Measurements from ENCODE around the gene DHRS3. TPM values are rescaled to one million over a fixed set of nuclear protein-coding genes. Genes with fewer than 3 reads are reported as not detected.

Gene DHRS3, protein sequence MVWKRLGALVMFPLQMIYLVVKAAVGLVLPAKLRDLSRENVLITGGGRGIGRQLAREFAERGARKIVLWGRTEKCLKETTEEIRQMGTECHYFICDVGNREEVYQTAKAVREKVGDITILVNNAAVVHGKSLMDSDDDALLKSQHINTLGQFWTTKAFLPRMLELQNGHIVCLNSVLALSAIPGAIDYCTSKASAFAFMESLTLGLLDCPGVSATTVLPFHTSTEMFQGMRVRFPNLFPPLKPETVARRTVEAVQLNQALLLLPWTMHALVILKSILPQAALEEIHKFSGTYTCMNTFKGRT
- total RNA-seq (2021; fragmentation: NEBNext Ultra II Directional; extraction: Animal tissue kit (Norgen Biotek cat#: 25700)), result 10 to 100 TPM in 4 of 6 experiments, 1 to 10 TPM in 2; 6.0 to 29.1 (median 27.1) TPM
- long read RNA-seq, transcript DHRS3-204 (6 exons, 1,722 nt), result major isoform, 16 of 17 reads
- long read RNA-seq, partial matches to known transcripts, result 0 of 17 reads
- long read RNA-seq, other reads (novel, unspliced or antisense), result 1 of 17 reads

DNA sequence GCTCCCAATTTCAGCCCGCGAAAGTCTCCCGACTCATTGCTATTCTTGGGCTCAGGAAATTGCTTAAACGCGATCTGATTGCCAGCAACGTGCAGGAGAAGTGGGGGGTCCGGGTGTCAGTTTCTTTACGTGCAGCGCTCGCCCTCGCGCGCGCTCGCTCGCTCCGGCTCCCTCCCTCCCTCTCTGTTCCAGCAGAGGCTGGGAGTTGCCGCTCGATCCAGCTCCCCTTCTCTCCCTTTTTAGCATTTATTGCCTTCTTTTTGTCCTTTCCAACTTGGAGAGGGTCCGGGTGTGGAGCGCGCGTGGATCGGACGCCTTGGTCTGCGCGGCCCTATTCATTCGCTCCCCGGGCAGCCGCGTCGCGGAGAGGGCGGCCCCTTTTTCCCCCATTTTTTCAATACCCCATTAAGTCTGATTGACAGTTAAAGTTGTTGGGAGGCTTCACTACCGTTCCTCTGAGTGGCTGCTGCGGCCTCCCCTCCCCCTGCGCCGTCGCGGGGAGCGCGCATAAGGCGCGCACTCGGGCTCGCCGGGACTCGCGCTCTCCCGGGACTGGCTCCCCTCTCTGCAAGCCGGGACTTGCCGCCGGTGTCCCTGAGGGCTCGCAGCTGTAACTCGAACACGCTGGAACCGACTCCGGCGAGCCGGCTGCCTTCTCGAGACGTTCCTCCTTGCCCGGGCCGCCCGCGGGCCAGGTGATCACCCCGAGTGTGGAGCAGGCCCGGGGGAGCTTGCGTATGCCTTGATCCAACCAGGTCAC is at the start of gene DHRS3:
Gene DHRS3, minus strand, starts transcription at position 310 of the 760 bp plus-strand sequence. CDS start 862 bp downstream, outside the sequence.
- peaks cover 10% of the 10 kb centered on the region for H3K27me3 Mint-ChIP-seq (ENCODE audit: insufficient read depth)
- peak; percentile 32 for DNase-seq
- TF ChIP-seq, protein P1, sequence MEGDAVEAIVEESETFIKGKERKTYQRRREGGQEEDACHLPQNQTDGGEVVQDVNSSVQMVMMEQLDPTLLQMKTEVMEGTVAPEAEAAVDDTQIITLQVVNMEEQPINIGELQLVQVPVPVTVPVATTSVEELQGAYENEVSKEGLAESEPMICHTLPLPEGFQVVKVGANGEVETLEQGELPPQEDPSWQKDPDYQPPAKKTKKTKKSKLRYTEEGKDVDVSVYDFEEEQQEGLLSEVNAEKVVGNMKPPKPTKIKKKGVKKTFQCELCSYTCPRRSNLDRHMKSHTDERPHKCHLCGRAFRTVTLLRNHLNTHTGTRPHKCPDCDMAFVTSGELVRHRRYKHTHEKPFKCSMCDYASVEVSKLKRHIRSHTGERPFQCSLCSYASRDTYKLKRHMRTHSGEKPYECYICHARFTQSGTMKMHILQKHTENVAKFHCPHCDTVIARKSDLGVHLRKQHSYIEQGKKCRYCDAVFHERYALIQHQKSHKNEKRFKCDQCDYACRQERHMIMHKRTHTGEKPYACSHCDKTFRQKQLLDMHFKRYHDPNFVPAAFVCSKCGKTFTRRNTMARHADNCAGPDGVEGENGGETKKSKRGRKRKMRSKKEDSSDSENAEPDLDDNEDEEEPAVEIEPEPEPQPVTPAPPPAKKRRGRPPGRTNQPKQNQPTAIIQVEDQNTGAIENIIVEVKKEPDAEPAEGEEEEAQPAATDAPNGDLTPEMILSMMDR (IDR thresholded peaks at IDR 0.05), result no peak
- H3K9me3 Mint-ChIP-seq, result no peaks in the 10 kb centered on the region
- peaks cover 59% of the 10 kb centered on the region for H3K4me1 Mint-ChIP-seq (ENCODE audit: low read depth)
- H3K36me3 Mint-ChIP-seq (ENCODE audit: low read depth), result no peaks in the 10 kb centered on the region; the same call in 1 of the 2 replicates
- H3K4me3 Mint-ChIP-seq, result peak within 1 kb of the TSS; percentile 93
- peak within 1 kb of the TSS; percentile 84 for H3K27ac Mint-ChIP-seq

DNA sequence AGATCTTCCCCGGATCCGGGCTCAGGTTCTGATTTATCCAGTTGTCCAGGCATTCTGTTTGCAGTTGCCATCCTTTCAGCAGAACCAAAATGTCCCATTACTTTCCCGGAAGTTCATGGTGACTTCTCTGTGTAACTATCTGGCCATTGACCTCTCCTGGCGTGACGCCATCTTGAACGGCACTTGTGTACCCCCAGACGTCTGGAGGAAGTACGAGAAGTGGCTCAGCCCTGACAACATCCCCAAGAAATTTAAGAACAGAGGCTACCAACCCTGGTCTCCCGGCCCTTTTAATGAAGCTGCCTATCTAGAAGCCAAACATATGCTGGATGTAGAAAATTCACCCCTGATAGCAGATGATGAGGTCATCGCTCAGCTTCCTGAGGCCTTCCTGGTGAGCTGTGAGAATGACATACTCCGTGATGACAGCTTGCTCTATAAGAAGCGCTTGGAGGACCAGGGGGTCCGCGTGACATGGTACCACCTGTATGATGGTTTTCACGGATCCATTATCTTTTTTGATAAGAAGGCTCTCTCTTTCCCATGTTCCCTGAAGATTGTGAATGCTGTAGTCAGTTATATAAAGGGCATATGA is 48.2 kb upstream of the DHRS3 start:
- TF ChIP-seq, protein P1 (IDR thresholded peaks at IDR 0.05), result no peak
- Mint-ChIP-seq H3K4me3 (no peak overlapping the region), H3K36me3 (ENCODE audit: low read depth) (no peaks in the 10 kb centered on the region), H3K9me3 (peaks cover 7% of the 10 kb centered on the region; the same call in 1 of the 2 replicates), H3K27me3 (ENCODE audit: insufficient read depth) (peaks cover 12% of the 10 kb centered on the region), H3K27ac (no peak overlapping the region), H3K4me1 (ENCODE audit: low read depth) (no peaks in the 10 kb centered on the region)
- no peak for DNase-seq

DNA sequence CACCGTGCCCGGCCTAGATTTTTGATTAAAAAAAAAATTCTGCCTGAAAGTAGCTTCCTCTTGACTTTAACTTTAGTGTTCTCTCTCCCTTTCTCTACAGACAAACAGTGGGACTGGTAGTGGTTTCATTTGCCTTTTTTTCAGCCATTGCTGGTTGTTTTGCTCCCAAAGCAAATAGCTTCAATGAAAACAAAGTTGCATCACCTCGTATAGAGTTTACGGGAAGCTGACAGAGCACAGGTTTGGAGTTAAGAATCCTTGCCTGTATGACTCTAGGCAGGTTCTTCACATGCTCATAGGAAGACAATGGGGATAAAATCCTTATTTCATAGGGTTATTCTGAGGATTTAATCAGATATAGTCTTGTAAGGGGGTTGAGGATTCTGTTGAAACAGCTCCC is 47.5 kb upstream of the DHRS3 start:
- H3K4me1 Mint-ChIP-seq (ENCODE audit: low read depth), result no peaks in the 10 kb centered on the region
- no peak overlapping the region for H3K27ac Mint-ChIP-seq
- TF ChIP-seq, protein P1 (IDR thresholded peaks at IDR 0.05), result no peak
- no peaks in the 10 kb centered on the region for H3K36me3 Mint-ChIP-seq (ENCODE audit: low read depth)
- peaks cover 9% of the 10 kb centered on the region for H3K27me3 Mint-ChIP-seq (ENCODE audit: insufficient read depth)
- DNase-seq, result no peak
- H3K9me3 Mint-ChIP-seq, result peaks cover 7% of the 10 kb centered on the region; the same call in 1 of the 2 replicates
- no peak overlapping the region for H3K4me3 Mint-ChIP-seq

DNA sequence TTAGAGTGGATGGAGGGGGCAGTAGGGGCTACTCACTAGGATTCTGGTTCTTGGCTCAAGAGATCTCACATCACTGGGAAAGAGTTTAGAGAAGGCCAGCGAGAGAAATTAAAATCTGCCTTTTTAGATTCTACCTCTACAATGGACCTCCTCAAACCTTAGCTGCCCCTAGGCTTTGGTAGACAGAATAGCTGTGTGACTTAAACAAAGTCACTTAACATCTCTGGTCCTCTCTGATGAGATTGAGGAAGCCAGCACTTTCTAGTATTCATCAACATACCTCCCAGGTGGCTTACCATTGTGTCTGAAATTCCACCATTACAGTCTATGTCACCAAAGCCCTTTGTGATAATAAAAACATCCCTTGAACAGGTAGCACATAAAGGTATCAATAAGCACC is 44.5 kb upstream of the DHRS3 start:
- H3K36me3 Mint-ChIP-seq (ENCODE audit: low read depth), result no peaks in the 10 kb centered on the region
- DNase-seq, result no peak
- TF ChIP-seq, protein P1 (IDR thresholded peaks at IDR 0.05), result no peak
- H3K9me3 Mint-ChIP-seq, result no peaks in the 10 kb centered on the region
- H3K27ac Mint-ChIP-seq, result no peak overlapping the region
- H3K27me3 Mint-ChIP-seq (ENCODE audit: insufficient read depth), result peaks cover 9% of the 10 kb centered on the region
- H3K4me1 Mint-ChIP-seq (ENCODE audit: low read depth), result peaks cover 6% of the 10 kb centered on the region; the same call in 1 of the 2 replicates
- H3K4me3 Mint-ChIP-seq, result no peak overlapping the region

DNA sequence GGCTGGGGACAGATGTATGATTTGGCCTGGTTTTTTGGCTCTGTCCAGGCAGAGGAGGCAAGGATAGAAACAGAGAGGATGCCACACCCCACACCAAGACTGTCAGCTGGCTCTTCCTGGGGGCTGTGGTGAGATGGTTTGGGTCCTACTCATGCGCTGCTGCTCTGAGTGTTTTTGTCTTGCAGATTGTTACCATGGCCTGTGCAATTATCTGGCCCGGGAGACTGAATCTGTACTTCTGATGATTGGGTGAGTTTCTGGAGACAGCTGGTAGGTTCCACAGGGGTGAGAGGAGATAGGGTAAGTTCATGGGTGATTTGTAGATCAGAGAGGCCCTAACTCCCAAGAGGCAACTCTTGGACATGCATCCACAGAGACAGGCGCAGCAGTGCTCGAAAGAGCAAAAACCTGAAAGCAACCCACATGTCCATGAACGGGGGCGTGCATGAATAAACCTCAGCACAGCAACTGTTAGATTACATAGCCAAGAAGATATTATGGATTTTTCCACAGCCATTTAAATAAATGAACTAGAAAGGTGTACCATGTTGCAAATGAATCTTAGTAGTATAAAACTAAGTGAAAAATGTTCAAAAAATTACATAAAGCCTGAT is 43.7 kb upstream of the DHRS3 start:
- Mint-ChIP-seq H3K27me3 (ENCODE audit: insufficient read depth) (peaks cover 11% of the 10 kb centered on the region), H3K36me3 (ENCODE audit: low read depth) (no peaks in the 10 kb centered on the region), H3K9me3 (no peaks in the 10 kb centered on the region), H3K27ac (no peak overlapping the region), H3K4me3 (no peak overlapping the region), H3K4me1 (ENCODE audit: low read depth) (peaks cover 6% of the 10 kb centered on the region; the same call in 1 of the 2 replicates)
- TF ChIP-seq, protein P1 (IDR thresholded peaks at IDR 0.05), result no peak
- no peak for DNase-seq
